Measurements from ENCODE around the gene FBXO27. TPM values are rescaled to one million over a fixed set of nuclear protein-coding genes. Genes with fewer than 3 reads are reported as not detected.
"Not testable (repeated sequence)": the region's sequence is repeated elsewhere in the genome, so short reads cannot be mapped to it uniquely, and the experiment has no call there.

The FBXO27 gene
- total RNA-seq, 4 donors from 2014 or later = 1.2 to 12.4 (median 3.6) TPM

- no peak for DNase-seq
- H3K4me1 ChIP-seq = no peaks in the 10 kb centered on the region
- no peaks in the 10 kb centered on the region for H3K36me3 ChIP-seq
- TF ChIP-seq CTCF (IDR thresholded peaks at IDR 0.05) (no peak), POLR2A (IDR thresholded peaks at IDR 0.05) (no peak)
- H3K27me3 ChIP-seq = no peaks in the 10 kb centered on the region
- no peak overlapping the region for H3K27ac ChIP-seq
- no peak overlapping the region for H3K4me3 ChIP-seq
- no peaks in the 10 kb centered on the region for H3K9me3 ChIP-seq
Measured at GRCh38 chr19:39074205-39074692, 41.9 kb upstream of the FBXO27 start.

- H3K36me3 ChIP-seq = no peaks in the 10 kb centered on the region
- DNase-seq = no peak
- H3K4me1 ChIP-seq = no peaks in the 10 kb centered on the region
- H3K27ac ChIP-seq = no peak overlapping the region
- TF ChIP-seq POLR2A (IDR thresholded peaks at IDR 0.05) (no peak), CTCF (IDR thresholded peaks at IDR 0.05) (no peak)
- no peaks in the 10 kb centered on the region for H3K27me3 ChIP-seq
- no peaks in the 10 kb centered on the region for H3K9me3 ChIP-seq
- H3K4me3 ChIP-seq = no peak overlapping the region
Measured at GRCh38 chr19:39070888-39071287, 38.5 kb upstream of the FBXO27 start.

- H3K27me3 ChIP-seq, H3K9me3 ChIP-seq, H3K4me1 ChIP-seq, H3K4me3 ChIP-seq, H3K27ac ChIP-seq, H3K36me3 ChIP-seq, DNase-seq: not testable (repeated sequence)
Measured at GRCh38 chr19:39068259-39068658, 35.9 kb upstream of the FBXO27 start.

- H3K27ac ChIP-seq = no peak overlapping the region
Measured at GRCh38 chr19:39067104-39067503, 34.8 kb upstream of the FBXO27 start.

GRCh38 chr19:39065928-39066327 lies 33.6 kb upstream of the FBXO27 start:
- no peak overlapping the region for H3K27ac ChIP-seq
- no peaks in the 10 kb centered on the region for H3K27me3 ChIP-seq
- H3K36me3 ChIP-seq = no peaks in the 10 kb centered on the region
- H3K4me1 ChIP-seq = no peaks in the 10 kb centered on the region
- no peak overlapping the region for H3K4me3 ChIP-seq
- no peak for DNase-seq
- TF ChIP-seq POLR2A (IDR thresholded peaks at IDR 0.05) (no peak), CTCF (IDR thresholded peaks at IDR 0.05) (no peak)
- no peaks in the 10 kb centered on the region for H3K9me3 ChIP-seq

More at GRCh38 chr19:39067104-39067503, 34.8 kb upstream of the FBXO27 start:
- no peak for DNase-seq
- TF ChIP-seq CTCF (IDR thresholded peaks at IDR 0.05) = no peak
- TF ChIP-seq POLR2A (IDR thresholded peaks at IDR 0.05) = no peak
- H3K4me3 ChIP-seq = no peak overlapping the region
- no peaks in the 10 kb centered on the region for H3K36me3 ChIP-seq
- H3K27me3 ChIP-seq = no peaks in the 10 kb centered on the region
- no peaks in the 10 kb centered on the region for H3K9me3 ChIP-seq
- H3K4me1 ChIP-seq = no peaks in the 10 kb centered on the region

GRCh38 chr19:39064405-39064804 lies 32.1 kb upstream of the FBXO27 start:
- no peak for DNase-seq
- TF ChIP-seq POLR2A (IDR thresholded peaks at IDR 0.05) (no peak), CTCF (IDR thresholded peaks at IDR 0.05) (no peak)
- no peaks in the 10 kb centered on the region for H3K4me1 ChIP-seq

More at GRCh38 chr19:39064405-39064804, 32.1 kb upstream of the FBXO27 start:
- no peaks in the 10 kb centered on the region for H3K36me3 ChIP-seq
- H3K27ac ChIP-seq = no peak overlapping the region
- H3K9me3 ChIP-seq = no peaks in the 10 kb centered on the region
- no peak overlapping the region for H3K4me3 ChIP-seq
- no peaks in the 10 kb centered on the region for H3K27me3 ChIP-seq

Measured in Peyer's patch (tissue), 4 donors.